Measurements from ENCODE around the gene SDF4.
A peak's percentile ranks its signal among the peaks of the same experiment; 100 is the strongest.
"Not testable (repeated sequence)": the region's sequence is repeated elsewhere in the genome, so short reads cannot be mapped to it uniquely, and the experiment has no call there.

SDF4 gene

GRCh38 chr1:1259119-1259488 lies 27.3 kb upstream of the SDF4 start:
- no peak for DNase-seq

DNA sequence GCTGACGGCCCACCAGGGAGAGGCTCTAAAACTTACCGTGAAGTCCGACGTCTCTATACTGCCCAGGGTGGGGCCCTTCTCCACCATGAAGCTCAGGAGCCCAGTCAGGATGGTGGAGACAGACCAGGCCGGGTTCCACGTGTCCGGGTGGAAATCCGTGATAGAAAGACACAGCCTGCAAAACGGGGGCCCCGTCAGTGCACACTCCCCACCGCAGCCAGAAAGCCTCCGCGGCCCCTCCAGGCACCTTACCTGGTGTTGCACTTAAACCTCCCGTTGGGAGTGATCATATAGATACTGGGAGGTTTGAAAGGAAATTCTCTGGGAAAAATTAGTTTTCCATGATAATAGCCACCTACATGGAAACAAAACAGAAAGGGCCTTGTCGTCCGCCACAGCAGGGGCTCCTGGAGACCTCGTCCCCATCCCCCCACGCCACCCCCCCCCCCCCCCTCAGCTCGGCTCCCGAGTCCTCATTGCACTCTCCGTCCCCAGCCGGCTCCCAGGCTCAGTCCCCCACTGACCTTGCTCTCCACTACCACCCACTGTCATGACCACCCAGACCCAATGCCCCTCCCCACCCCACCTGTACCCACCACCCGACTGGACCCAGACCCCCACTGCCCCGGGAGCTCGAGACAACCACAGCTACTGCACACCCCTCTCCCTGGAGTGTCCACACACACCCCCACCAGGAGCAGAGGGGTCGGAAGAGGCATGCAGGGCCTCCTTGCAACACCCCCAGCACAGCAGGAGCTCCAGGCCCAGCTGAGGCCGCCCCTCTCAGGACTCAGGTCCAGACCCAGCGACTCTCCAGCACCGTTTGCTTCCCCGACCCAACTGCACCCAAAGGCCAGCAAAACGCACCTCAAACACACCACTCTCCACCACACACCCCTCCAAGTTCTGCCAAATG lies 25.4 kb upstream of the SDF4 start:
- no peak for DNase-seq

DNA sequence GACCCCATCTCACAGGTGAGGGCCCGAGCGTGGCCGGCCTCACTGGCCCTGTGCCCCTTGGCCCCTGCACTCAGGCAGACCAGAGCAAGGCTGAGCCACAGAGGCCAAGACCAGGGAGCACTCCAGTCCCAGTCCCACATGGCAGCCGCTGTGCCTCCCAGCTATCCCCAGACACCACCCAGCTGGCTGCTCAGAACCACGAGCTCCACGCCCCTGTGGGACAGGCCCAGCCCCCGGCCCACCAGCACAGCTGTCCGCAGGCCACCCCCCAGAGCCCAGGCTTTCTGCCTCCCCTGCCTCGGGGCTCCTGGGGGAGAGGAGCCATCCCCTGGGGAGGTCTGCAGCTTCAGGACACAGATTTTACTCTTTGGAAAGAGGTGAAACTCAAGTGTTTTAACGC lies 23.8 kb upstream of the SDF4 start:
- DNase-seq: no peak

- DNase-seq: no peak
Measured at GRCh38 chr1:1255078-1255477, 23.3 kb upstream of the SDF4 start.

- no peak for DNase-seq
Measured at GRCh38 chr1:1254667-1254998, 22.8 kb upstream of the SDF4 start.

GRCh38 chr1:1253972-1254666 lies 22.3 kb upstream of the SDF4 start:
- DNase-seq: no peak

DNA sequence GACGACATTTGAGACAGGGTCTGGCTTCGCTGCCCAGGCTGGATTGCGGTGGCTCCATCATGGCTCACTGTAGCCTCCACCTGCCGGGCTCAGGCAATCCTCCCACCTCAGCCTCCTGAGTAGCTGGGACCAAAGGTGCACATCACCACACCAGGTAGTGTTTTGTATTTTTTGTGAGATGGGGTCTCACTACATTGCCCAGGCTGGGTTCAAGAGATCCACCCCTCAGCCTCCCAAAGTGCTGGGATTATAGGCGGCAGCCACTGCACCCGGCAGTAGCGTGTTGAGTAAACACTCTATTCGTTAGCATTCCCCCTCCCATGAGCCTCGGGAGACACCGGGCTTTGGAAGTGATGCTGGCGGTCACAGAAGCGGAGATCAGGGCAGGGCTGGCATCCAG lies 21.5 kb upstream of the SDF4 start:
- DNase-seq: no peak

GRCh38 chr1:1250786-1251284 lies 19.0 kb upstream of the SDF4 start:
- DNase-seq: peak; percentile 86

DNA sequence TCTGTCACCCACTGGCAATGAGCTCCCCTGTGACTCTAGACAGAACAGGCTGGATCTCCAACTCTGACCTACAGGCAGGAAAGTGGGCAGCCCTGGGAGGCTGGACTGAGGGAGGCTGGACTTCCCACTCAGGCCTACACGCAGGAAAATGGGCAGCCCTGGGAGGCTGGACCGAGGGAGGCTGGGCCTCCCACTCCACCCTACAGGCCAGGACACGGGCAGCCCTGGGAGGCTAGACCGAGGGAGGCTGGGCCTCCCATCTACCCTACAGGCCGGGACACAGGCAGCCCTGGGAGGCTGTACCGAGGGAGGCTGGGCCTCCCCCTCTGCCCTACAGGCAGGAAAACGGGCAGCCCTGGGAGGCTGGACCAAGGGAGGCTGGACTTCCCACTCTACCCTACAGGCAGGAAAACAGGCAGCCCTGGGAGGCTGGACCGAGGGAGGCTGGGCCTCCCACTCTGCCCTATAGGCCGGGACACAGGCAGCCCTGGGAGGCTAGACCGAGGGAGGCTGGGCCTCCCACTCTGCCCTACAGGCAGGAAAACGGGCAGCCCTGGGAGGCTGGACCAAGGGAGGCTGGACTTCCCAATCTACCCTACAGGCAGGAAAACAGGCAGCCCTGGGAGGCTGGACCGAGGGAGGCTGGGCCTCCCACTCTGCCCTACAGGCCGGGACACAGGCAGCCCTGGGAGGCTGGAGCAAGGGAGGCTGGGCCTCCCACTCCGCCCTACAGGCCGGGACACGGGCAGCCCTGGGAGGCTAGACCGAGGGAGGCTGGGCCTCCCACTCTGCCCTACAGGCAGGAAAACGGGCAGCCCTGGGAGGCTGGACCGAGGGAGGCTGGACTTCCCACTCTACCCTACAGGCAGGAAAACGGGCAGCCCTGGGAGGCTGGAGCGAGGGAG lies 16.5 kb upstream of the SDF4 start:
- not testable (repeated sequence) for DNase-seq

DNA sequence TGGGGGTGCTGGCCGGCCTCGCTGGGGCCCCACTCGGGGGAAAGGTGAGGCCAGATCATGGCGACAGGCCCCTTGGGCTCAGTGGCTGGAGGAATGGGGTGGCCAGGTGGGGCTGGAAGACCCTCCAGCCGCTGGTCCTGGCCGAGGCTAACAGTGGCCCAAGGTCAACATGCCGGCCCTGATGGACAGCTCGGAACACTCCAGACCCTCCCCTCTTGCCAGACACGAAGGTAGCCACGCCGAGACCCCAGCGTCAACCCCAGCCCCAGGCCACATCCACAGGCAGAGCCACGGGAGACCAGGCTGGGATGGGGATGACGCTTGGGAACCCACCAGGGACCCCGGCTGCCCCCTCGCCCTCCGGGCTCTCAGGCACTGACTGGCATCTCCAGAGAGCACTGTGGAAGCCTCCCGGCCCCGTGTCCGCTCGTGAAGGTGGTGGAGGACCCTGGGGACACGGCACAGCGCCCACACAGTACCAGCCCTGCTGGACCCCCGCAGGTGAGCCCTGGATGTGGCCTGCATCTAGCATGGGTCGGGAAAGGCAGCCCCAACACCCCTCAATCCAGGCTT lies 15.6 kb upstream of the SDF4 start:
- no peak for DNase-seq

- no peak for DNase-seq
Measured at GRCh38 chr1:1246577-1247340, 15.0 kb upstream of the SDF4 start, which contains the start of gene C1QTNF12. C1QTNF12 (minus strand) TSS chr1:1246722; CDS start chr1:1246690, 32 bp downstream.

DNA sequence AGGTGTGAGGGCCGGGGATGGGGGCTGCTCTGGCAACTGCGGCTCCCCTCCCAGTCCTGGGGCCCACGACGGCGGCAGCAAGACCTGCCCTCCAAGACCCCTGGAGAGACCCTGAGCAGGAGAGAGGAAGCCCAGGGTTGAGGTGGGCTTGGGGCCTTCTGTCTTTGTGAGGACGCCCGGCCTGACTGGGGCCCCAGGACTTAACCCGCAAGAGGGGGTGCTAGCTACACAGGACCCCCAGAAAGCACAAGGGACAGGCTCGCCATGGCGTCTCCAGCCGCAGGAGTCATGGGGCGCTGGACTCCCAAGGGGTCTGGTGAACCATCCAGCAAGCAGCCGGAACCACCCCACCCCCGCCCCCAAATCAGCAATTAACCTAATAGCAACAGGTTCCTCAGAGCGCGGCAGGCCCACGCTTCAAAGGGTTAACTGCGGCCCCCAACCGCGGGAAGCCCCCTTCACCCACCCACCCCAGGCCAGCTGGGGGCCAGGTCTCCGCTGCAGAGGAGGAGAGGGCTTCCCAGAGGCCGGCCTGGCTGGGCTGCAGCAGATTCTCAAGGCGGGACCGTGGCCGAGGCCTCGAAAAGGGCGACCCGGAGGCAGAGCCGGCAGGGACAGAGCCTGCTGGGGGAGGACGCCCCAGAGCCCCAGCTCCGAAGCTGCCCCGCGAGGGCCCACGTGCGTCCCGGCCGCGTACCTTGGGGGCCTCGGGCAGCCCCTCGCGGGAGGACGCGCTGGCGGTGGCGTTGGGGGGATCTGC lies 14.2 kb upstream of the SDF4 start:
- no peak for DNase-seq

DNA sequence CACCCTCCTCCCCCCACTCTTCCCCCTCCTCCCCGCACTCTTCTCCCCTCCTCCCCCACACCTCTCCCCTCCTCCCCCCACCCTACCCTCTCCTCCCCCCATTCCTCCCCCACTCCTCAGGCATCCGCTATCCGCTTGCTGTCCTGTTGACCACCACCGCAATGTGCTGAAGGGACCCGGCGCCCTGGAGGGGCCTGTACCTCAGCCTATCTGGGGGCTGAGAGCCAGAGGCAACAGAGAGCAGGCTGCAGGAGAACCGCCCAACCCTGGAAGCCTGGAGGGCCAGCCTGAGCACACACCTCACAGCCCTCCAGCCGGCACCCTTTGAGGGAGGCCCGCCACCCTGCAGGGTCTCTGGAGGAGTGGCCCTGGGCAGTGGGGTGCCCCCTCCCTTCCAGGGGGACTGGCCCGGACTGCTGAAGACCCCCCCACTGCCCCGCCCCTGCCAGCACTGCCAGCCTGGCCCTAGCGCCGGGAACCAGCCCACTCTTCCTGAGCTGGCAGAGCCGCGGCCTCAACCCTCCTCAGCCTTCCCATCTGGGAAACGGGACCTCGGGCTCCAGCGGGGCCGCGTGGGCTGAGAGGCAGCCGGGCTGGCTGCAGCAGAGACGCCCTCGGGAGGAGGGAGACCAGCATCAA lies 13.5 kb upstream of the SDF4 start:
- no peak for DNase-seq

GRCh38 chr1:1244192-1244811 lies 12.5 kb upstream of the SDF4 start:
- DNase-seq: no peak

GRCh38 chr1:1243807-1244191 lies 12.0 kb upstream of the SDF4 start:
- no peak for DNase-seq

- DNase-seq: no peak
Measured at GRCh38 chr1:1243266-1243660, 11.5 kb upstream of the SDF4 start.

DNA sequence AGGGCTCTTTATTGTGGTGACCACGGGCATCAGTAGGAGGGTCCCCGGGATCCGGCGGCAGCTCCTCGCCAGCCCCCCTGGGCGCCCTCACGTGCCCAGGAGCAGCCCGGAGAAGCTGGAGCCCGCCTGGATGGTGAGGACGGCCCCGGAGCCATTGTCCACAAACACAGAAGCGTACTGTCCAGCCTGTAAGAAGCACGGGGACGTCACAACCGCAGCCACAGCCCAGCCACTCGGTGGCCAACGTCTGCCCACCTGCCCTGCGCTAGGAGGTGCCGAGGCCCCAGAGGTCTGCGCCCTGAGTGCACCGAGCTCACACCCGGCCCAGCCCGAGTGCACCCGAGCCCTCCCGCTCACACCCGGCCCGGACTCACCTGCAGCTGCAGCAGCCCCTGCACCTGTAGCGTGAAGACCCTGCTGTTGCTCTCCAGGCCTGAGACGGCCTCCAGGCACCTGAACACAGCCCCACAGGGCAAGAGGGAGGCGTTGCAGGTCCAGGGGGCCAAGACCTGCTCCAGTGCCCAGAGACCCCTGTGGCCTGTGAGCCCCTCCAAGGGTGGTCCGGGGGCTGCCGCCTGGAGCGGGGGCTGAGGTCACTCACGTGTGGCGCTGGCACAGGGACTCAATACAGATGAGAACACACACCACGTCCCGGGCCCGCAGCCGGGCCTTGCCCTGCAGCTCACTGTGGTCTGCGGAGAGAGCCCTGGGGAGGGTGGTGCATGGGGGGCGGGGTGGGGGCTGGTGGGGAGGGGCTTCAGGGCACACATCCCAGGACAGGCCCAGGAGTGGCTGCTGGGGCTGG lies 10.9 kb upstream of the SDF4 start:
- DNase-seq: no peak

DNA sequence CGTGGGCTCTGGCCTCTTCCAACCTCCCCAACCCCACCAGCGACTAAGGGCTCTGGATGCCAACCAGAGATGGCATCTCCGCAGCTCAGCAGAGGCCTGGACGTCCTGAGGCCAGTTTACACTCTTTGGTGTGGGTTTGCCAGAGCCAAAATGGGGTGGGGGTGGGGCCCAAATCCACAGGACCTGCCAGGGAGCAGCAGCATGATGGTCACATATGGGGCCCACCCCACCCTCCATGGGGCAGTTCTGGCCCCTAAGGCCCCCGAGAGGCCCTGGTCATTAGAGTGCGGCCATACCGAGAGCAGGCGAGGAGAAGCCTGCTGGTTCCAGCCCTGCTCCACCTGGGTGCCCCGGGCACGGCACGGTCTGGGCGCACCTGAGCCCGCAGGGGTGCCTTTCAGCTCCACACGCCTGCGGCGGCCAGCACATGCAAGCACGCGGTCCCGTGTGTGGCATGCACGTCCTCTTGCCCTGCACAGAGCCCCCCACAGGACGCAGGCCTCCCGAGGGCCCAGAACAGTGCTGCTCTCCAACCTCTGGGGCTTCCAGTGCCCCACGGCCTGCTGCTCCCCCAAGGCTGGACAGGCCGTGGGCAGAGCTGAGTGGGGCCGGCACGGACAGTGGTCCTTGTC lies 9.9 kb upstream of the SDF4 start:
- no peak for DNase-seq
